IMR-90 (cell line): ENCODE results near the gene CLDN18. TPM values are rescaled to one million over a fixed set of nuclear protein-coding genes. Genes with fewer than 3 reads are reported as not detected.

Experiments used
- ATAC-seq: fragments of 200-7000 bp; cut with Tn5 transposase; 2 replicates; pipeline ENCODE4 v1.9.1; 2020; ENCODE audit warnings: low read depth, mild to moderate bottlenecking, moderate library complexity
- BruUV-seq: library from RNA; stranded (reverse); fragments of 400-500 nt; replicated peaks from 2 replicates; lab custom pipeline; 2021; lab: Mats Ljungman, UMichigan
- CTCF ChIA-PET: fragments of 300-600 bp; formaldehyde crosslinking; extraction: SDS; loops from one replicate; lab custom pipeline; 2021; ENCODE audit warnings: antibody characterized with exemption; lab: Yijun Ruan, JAX
- POLR2A ChIA-PET: fragments of 300-600 bp; sonication (Branson Sonifier 250); formaldehyde crosslinking; loops from one replicate; lab custom pipeline; 2022; ENCODE audit warnings: antibody characterized with exemption; ENCODE audit not compliant: unreplicated experiment; lab: Charles Lee
- DNase-seq: peaks from one replicate; pipeline ENCODE4 v3.0.0; 2013
- H2AFZ ChIP-seq: replicated peaks from 2 replicates; pipeline ENCODE3; 2013; ENCODE audit warnings: low read length, mild to moderate bottlenecking; ENCODE audit not compliant: poor library complexity
- H2AK5ac ChIP-seq: 2 replicates; pipeline ENCODE4 v1.6.1; 2013; ENCODE audit warnings: low read depth, low read length, inconsistent platforms
- H2AK9ac ChIP-seq: replicated peaks from 2 replicates; pipeline ENCODE3; 2013; ENCODE audit warnings: mild to moderate bottlenecking, low read depth, low read length, moderate library complexity; ENCODE audit not compliant: poor library complexity
- H2BK120ac ChIP-seq: 2 replicates; pipeline ENCODE4 v1.6.1; 2013; ENCODE audit warnings: low read depth, low read length, inconsistent platforms
- H2BK15ac ChIP-seq: 3 replicates; pipeline ENCODE4 v1.6.1; 2013; ENCODE audit warnings: low read depth, low read length, inconsistent platforms
- H2BK20ac ChIP-seq: 2 replicates; pipeline ENCODE4 v1.6.1; 2013; ENCODE audit warnings: low read depth, mild to moderate bottlenecking, inconsistent platforms, low read length, moderate library complexity
- H2BK5ac ChIP-seq: 2 replicates; pipeline ENCODE4 v1.6.1; 2013; ENCODE audit warnings: mild to moderate bottlenecking, low read depth, low read length, inconsistent platforms; ENCODE audit not compliant: poor library complexity, severe bottlenecking
- H3K14ac ChIP-seq: replicated peaks from 2 replicates; pipeline ENCODE4 v1.6.1; 2013; ENCODE audit warnings: low read depth, low read length, inconsistent platforms
- H3K18ac ChIP-seq: 2 replicates; pipeline ENCODE4 v1.6.1; 2013; ENCODE audit warnings: low read depth, low read length, control low read depth
- H3K23ac ChIP-seq: 2 replicates; pipeline ENCODE4 v1.6.1; 2013; ENCODE audit warnings: low read depth, low read length, inconsistent platforms
- H3K27ac ChIP-seq: 2 replicates; pipeline ENCODE4 v1.5.1; 2013; ENCODE audit warnings: mild to moderate bottlenecking, control low read depth, low read length; ENCODE audit not compliant: insufficient read depth
- H3K27me3 ChIP-seq: 2 replicates; pipeline ENCODE4 v1.6.1; 2013; ENCODE audit warnings: low read length; ENCODE audit not compliant: control insufficient read depth, insufficient read depth
- H3K36me3 ChIP-seq: 2 replicates; pipeline ENCODE4 v1.6.1; 2013; ENCODE audit warnings: low read length, mixed read lengths; ENCODE audit not compliant: control insufficient read depth, insufficient read depth
- H3K4ac ChIP-seq: 2 replicates; pipeline ENCODE4 v1.6.1; 2013; ENCODE audit warnings: low read depth, low read length, inconsistent platforms
- H3K4me1 ChIP-seq: 2 replicates; pipeline ENCODE4 v1.6.1; 2013; ENCODE audit warnings: low read length, mixed read lengths; ENCODE audit not compliant: control insufficient read depth, insufficient read depth
- H3K4me2 ChIP-seq: 2 replicates; pipeline ENCODE4 v1.6.1; 2013; ENCODE audit warnings: low read depth, mild to moderate bottlenecking, control low read depth, low read length, moderate library complexity
- H3K4me3 ChIP-seq: 2 replicates; pipeline ENCODE4 v1.5.1; 2013; ENCODE audit warnings: low read depth, mild to moderate bottlenecking, control low read depth, low read length, moderate library complexity; ENCODE audit not compliant: insufficient read depth
- H3K56ac ChIP-seq: 2 replicates; pipeline ENCODE4 v1.6.1; 2013; ENCODE audit warnings: low read length, inconsistent platforms; ENCODE audit not compliant: insufficient read depth; ENCODE audit errors: extremely low read depth
- H3K79me1 ChIP-seq, 2 experiments: 2 replicates each; pipeline ENCODE4 v1.6.1; 2013; ENCODE audit warnings: low read length in 2 of 2, inconsistent platforms in 1 of 2, low read depth in 1 of 2
- H3K9ac ChIP-seq: 2 replicates; pipeline ENCODE4 v1.6.1; 2013; ENCODE audit warnings: low read depth, low read length, control low read depth
- H3K9me1 ChIP-seq: 2 replicates; pipeline ENCODE4 v1.6.1; 2013; ENCODE audit warnings: low read length, inconsistent platforms; ENCODE audit not compliant: insufficient read depth
- H3K9me3 ChIP-seq: 2 replicates; pipeline ENCODE4 v1.6.1; 2013; ENCODE audit warnings: low read length; ENCODE audit not compliant: control insufficient read depth, insufficient read depth
- H4K20me1 ChIP-seq: 2 replicates; pipeline ENCODE4 v1.6.1; 2013; ENCODE audit warnings: low read length, inconsistent platforms; ENCODE audit not compliant: insufficient read depth
- H4K5ac ChIP-seq: 2 replicates; pipeline ENCODE4 v1.6.1; 2013; ENCODE audit warnings: mild to moderate bottlenecking, low read depth, low read length, control low read depth
- H4K8ac ChIP-seq, 2 experiments: 2 replicates each; pipeline ENCODE4 v1.6.1; 2013; ENCODE audit warnings: low read depth in 2 of 2, low read length in 2 of 2, control low read depth in 1 of 2, inconsistent platforms in 1 of 2
- H4K91ac ChIP-seq: 2 replicates; pipeline ENCODE4 v1.6.1; 2013; ENCODE audit warnings: low read depth, low read length, inconsistent platforms; ENCODE audit not compliant: insufficient read depth
- BHLHE40 ChIP-seq: fragments of 150-350 bp; IDR thresholded peaks from 2 replicates; pipeline ENCODE4 v1.6.1; 2016; ENCODE audit warnings: mild to moderate bottlenecking, low read depth, low read length
- CEBPB ChIP-seq: IDR thresholded peaks from 2 replicates; pipeline ENCODE4 v1.6.1; 2012; ENCODE audit warnings: low read depth, low read length, improper control_type of control experiment
- CHD1 ChIP-seq: IDR thresholded peaks from 2 replicates; pipeline ENCODE4 v1.6.1; 2012; ENCODE audit warnings: low read depth, low read length, improper control_type of control experiment
- CTCF ChIP-seq: conservative IDR thresholded peaks from 2 replicates; pipeline ENCODE4 v1.5.1; 2012; ENCODE audit warnings: mild to moderate bottlenecking, low read depth, low read length, improper control_type of control experiment
- ELK1 ChIP-seq: fragments of 150-350 bp; IDR thresholded peaks from 2 replicates; pipeline ENCODE4 v1.6.1; 2016; ENCODE audit warnings: low read depth, mild to moderate bottlenecking, low read length, moderate library complexity, borderline replicate concordance
- FOS ChIP-seq: fragments of 150-350 bp; IDR thresholded peaks from 2 replicates; pipeline ENCODE4 v1.6.1; 2016; ENCODE audit warnings: low read depth, low read length
- MAFK ChIP-seq: IDR thresholded peaks from 2 replicates; pipeline ENCODE4 v1.6.1; 2012; ENCODE audit warnings: low read depth, low read length, improper control_type of control experiment
- MAZ ChIP-seq: IDR thresholded peaks from 2 replicates; pipeline ENCODE4 v1.6.1; 2012; ENCODE audit warnings: low read depth, mild to moderate bottlenecking, low read length, improper control_type of control experiment, moderate library complexity, borderline replicate concordance
- MXI1 ChIP-seq: IDR thresholded peaks from 2 replicates; pipeline ENCODE4 v1.6.1; 2012; ENCODE audit warnings: low read depth, mild to moderate bottlenecking, low read length, moderate library complexity, borderline replicate concordance
- NFE2L2 ChIP-seq: fragments of 150-350 bp; IDR thresholded peaks from 2 replicates; pipeline ENCODE4 v1.6.1; 2016; ENCODE audit warnings: low read depth, mild to moderate bottlenecking, low read length
- POLR2A ChIP-seq: IDR thresholded peaks from 2 replicates; pipeline ENCODE4 v1.6.1; 2012; ENCODE audit warnings: mild to moderate bottlenecking, low read depth, low read length
- RAD21 ChIP-seq: IDR thresholded peaks from 2 replicates; pipeline ENCODE4 v1.6.1; 2012; ENCODE audit warnings: low read length, improper control_type of control experiment
- RCOR1 ChIP-seq: IDR thresholded peaks from 2 replicates; pipeline ENCODE4 v1.6.1; 2012; ENCODE audit warnings: mild to moderate bottlenecking, low read length, improper control_type of control experiment; ENCODE audit not compliant: insufficient replicate concordance
- RFX5 ChIP-seq: IDR thresholded peaks from 2 replicates; pipeline ENCODE4 v1.8.0; 2012; ENCODE audit warnings: low read depth, mild to moderate bottlenecking, low read length, moderate library complexity
- SMC3 ChIP-seq: fragments of 150-350 bp; IDR thresholded peaks from 2 replicates; pipeline ENCODE4 v1.6.1; 2016; ENCODE audit warnings: low read depth, mild to moderate bottlenecking, antibody characterized with exemption, low read length, moderate library complexity
- USF2 ChIP-seq: fragments of 150-350 bp; IDR thresholded peaks from 2 replicates; pipeline ENCODE4 v1.6.1; 2017; ENCODE audit warnings: mild to moderate bottlenecking, antibody characterized with exemption, low read length, low read depth
- WGBS, 2 experiments: methylation state at CpG; one replicate each; pipeline versions ENCODE4 v1.1.5 to v1.1.7; 2013; ENCODE audit warnings: missing lambda C conversion rate in 2 of 2; ENCODE audit not compliant: insufficient read length in 1 of 2; ENCODE audit errors: extremely low coverage in 2 of 2; 5-methylcytosine and 5-hydroxymethylcytosine counted together
- dilution Hi-C: fragments of 300-500 bp; cut with HindIII; formaldehyde crosslinking; loops from one replicate; pipeline ENCODE4 v1.14.3; 2018; ENCODE audit warnings: low sequenced_read_pairs; ENCODE audit not compliant: unreplicated experiment
- in situ Hi-C: fragments of 300-500 bp; cut with MboI; formaldehyde crosslinking; loops from 3 replicates; pipeline ENCODE4 v1.14.3; 2019; ENCODE audit warnings: low sequenced_read_pairs, inconsistent platforms, mixed read lengths
- intact Hi-C: fragments of 100-400 bp; cut with micrococcal nuclease; formaldehyde crosslinking; loops from 2 replicates; pipeline ENCODE4 v1.10.0; 2022
- polyA plus RNA-seq, 3 experiments: library from polyadenylated mRNA; depleted of rRNA; stranded (reverse); fragments of >200 nt; gene quantifications; 2 replicates each; pipeline ENCODE4 v1.2.3, GENCODE V29; 2012; ENCODE audit warnings: low replicate concordance in 1 of 3
- total RNA-seq: library from RNA; depleted of rRNA; stranded (reverse); fragments of >200 nt; gene quantifications from 2 replicates; pipeline ENCODE4 v1.2.3, GENCODE V29; 2012

CLDN18 gene
- total and polyA plus RNA-seq, 2 of the 4 experiments (the other 2 are of a cell fraction), result not detected

- no peak for ATAC-seq
- Histone ChIP-seq H4K8ac (no peak overlapping the region), H3K4me1 (no peaks in the 10 kb centered on the region), H2AK9ac (no peak overlapping the region), H3K36me3 (no peaks in the 10 kb centered on the region), H3K4me3 (no peak overlapping the region), H3K23ac (no peak overlapping the region), H2BK20ac (no peak overlapping the region), H3K4ac (no peak overlapping the region), H3K9me3 (no peaks in the 10 kb centered on the region), H3K9ac (no peak overlapping the region), H3K14ac (no peak overlapping the region), H3K27ac (no peak overlapping the region), H2AK5ac (no peak overlapping the region), H3K56ac (no peak overlapping the region), H4K5ac (no peak overlapping the region), H2BK15ac (no peak overlapping the region), H2AFZ (no peak overlapping the region), H4K20me1 (no peaks in the 10 kb centered on the region), H3K18ac (no peak overlapping the region), H3K4me2 (no peak overlapping the region), H3K9me1 (no peaks in the 10 kb centered on the region), H2BK5ac (no peak overlapping the region), H2BK120ac (no peak overlapping the region), H3K79me1 (no peaks in the 10 kb centered on the region), H3K27me3 (no peaks in the 10 kb centered on the region), H4K91ac (no peak overlapping the region)
- BruUV-seq, result no TSS peak
- TF ChIP-seq MAFK, result no peak
- TF ChIP-seq MAZ, result no peak
- no peak for TF ChIP-seq BHLHE40
- TF ChIP-seq RAD21, result no peak
- no peak for TF ChIP-seq SMC3
- TF ChIP-seq FOS, result no peak
- TF ChIP-seq CHD1, result no peak
- no peak for TF ChIP-seq NFE2L2
- no peak for TF ChIP-seq USF2
- no peak for TF ChIP-seq MXI1
- no peak for TF ChIP-seq RCOR1
- TF ChIP-seq CTCF, result no peak
- no peak for TF ChIP-seq CEBPB
- no peak for TF ChIP-seq ELK1
- TF ChIP-seq RFX5, result no peak
- no peak for TF ChIP-seq POLR2A
- intact Hi-C loops (no loop called here), in situ Hi-C loops (no loop called here), dilution Hi-C loops (no loop called here)
- POLR2A ChIA-PET, result no interaction called here
- CTCF ChIA-PET, result interaction anchor here (1.7 kb wide), 1 partner anchor 22 kb away, joined by 5 read pairs; no protein-coding TSS in a partner anchor
- DNase-seq, result peak; percentile 17
- WGBS, 2 experiments, result no CpG with 5 or more reads among the region's 4 CpGs
Measured at GRCh38 chr3:137992592-137992991, 17.4 kb upstream of the CLDN18 start.
